Right hindlimb (tissue), 1 donor: ENCODE measurements around the gene KRT15.

Experiments
- DNase-seq: peaks from one replicate; pipeline ENCODE4 v3.0.0-alpha.2; 2018

KRT15 gene

GRCh38 chr17:41518789-41519449, at the start of gene KRT15:
Gene KRT15, minus strand, starts transcription at chr17:41518890. Its CDS starts 63 bp downstream, at chr17:41518827.
- no peak for DNase-seq

- DNase-seq: no peak
Measured at GRCh38 chr17:41567317-41567716, 48.6 kb upstream of the KRT15 start.

- DNase-seq: no peak
Measured at GRCh38 chr17:41565338-41565737, 46.6 kb upstream of the KRT15 start.

DNA sequence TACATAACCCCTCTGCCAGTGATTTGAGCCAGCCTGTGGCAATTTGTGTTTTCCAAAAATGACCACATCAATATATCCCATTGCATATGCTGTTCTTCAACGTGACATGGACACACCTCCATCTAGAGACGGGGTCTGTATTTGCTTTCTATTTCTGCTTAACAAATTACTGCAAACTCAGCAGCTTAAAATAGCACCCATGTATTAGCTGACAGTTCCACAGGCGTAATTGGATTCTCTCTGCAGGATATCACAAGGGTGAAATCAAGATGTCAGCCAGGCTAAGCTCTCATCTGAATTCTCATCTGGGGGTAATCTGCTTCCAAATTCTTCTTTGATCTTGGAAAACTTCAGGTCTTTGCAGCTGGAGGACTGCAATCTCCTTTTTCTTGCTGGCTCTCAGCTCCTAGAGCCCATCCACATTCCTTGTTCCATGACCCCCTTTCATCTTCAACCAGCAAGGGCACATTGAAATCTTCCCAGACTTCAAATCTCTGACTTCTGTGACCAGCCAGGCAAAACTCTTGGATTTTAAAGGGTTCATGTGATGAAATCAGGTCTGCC, 45.0 kb upstream of the KRT15 start:
- DNase-seq: no peak

GRCh38 chr17:41561554-41561953, 42.9 kb upstream of the KRT15 start:
- DNase-seq: no peak

DNA sequence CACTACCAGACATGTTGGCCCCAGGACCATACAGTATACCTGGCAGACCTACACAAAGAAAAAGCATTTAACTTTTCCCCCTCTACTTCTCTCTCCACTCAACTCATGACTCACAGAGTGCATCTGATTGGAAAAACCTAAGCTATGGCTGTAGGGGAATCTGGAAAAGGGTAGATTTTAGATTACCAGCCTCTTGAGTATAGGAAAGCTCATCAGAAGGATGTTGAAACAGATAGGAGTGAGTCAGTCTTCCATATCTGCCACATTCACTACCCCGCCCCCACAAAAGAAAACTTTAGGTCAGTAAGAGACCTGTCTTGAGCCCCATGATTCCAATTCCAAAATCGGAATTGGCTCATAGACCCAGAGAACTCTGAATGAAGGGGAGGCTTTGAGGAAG, 40.9 kb upstream of the KRT15 start:
- no peak for DNase-seq

- DNase-seq: no peak
Measured at GRCh38 chr17:41556931-41557330, 38.2 kb upstream of the KRT15 start.

DNA sequence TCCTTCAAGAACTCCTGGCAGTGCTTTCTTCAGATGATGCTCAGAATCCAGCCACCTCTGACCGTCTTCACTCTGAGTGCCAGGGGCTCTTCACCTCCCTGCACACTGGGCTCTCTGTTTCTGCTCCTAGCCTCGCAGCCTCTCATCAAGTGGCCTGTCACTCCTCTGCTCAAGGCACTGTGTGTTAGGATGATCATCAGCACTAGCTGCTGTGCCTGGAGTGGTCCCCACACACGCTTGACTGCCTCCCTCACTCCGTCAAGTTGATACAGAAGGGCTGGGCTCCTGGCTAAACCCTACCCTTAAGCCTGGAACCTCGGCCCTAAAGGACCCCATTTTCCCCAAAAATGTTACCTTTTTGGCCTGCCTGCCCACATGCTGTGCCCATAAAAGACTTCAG, 37.6 kb upstream of the KRT15 start:
- no peak for DNase-seq

DNA sequence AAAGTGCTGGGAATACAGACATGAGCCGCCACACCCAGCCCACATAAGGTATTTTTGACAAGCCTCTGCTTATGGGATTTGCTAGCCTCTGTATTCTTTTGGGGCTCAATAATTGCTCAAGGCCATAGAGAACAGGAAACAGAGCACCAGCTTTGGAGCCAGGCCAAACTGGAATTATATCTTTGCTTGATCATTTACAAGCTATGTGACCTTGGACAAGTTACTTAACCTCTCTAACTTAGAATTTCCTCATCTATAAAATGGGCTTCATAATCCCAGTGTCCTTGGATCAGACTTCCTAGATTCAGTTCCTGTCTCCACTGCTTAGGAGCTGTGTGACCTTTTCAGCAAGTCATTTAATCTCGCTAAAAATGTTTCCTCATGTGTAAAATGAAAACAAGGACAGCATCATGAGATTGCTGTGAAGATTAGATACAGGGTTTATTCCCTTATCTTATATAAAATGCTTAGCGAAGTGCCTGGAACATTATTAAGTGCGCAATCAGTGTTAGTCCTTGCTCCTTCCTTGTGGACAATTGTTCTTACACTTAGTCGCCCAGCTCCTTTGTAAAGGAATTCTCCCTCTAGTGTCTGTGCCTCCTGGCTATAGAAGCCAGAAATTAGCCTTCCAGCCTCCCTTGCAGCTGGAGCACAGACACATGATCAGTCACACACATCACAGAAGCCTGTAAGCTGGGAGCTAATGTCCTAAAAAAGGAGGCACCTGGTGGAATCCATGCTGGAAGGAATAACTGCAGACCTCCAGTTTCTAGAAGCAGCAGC, 36.6 kb upstream of the KRT15 start:
- DNase-seq: no peak

DNA sequence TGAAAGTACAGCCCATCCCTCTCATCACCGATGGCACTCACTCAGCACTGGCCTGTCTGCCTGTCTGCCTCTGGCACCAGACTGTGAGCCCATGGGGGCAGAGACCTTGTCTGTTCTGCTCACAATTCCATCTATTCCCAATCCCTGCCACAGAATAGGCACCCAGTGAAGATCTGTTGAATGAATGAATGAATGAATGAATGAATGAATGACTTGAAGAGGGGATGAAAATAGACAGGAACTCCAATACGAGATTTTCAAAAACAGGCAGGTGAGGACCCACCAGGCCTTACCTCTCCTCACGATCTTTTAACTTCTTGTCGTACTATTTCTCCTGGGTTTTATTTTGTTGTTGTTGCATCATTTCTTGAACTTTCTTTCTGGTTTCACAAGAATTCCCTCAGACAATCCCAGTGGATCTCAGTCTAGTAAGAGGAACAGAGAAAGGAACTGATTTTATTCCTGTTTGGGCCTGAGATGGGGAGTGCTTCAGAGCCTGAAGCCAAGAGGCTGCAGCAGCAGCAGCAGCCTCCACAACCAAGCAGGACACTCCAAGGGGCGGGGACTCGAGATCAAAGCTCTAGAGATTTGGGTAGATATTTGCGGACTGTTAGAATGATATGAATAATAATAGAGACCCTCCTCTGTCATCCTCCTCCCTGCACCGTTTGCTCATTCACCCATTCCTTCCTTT, 35.4 kb upstream of the KRT15 start:
- no peak for DNase-seq

- no peak for DNase-seq
Measured at GRCh38 chr17:41553176-41553575, 34.5 kb upstream of the KRT15 start.

DNA sequence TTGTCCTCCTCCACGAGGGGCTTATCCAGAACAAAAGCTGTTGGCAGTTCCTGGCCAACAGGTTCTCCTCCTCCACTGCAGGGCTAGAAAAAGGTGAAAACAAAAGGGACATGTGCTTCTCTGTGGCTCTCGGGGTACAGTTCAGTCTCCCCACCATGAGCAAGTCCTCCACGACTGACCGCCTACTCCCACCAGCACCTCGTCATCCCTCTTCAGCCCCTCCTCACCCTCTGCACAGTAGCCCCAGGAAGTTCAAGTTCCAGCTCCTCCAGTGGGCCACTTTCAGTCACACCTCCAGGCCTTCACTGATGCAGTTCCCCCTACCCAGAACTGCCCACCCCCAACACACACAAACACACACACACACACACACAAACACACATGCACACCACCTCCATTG, 33.8 kb upstream of the KRT15 start:
- no peak for DNase-seq

DNA sequence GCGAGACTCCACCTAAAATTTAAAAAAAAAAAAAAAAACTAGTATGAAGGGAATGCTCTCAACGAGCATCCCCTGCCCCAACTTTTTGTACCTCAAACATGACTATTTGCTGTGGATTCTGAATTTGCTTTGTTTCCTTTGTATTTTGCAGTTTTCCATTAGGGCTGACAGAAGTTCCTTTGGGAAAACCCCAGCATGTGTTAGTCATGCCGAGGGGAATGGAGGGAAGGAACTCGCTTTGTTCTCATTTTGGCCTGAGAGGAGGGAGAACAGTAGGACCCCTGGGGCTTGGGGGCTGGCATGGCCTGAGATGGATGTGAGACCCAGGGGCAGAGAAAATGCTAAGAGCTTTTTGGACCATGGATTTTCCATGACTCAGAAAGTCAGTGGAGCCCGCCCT, 32.7 kb upstream of the KRT15 start:
- no peak for DNase-seq

GRCh38 chr17:41549596-41550039, 30.9 kb upstream of the KRT15 start:
- DNase-seq: no peak

GRCh38 chr17:41548844-41549595, 30.3 kb upstream of the KRT15 start:
- DNase-seq: peak; percentile 89

GRCh38 chr17:41547921-41548843, 29.5 kb upstream of the KRT15 start:
- DNase-seq: peak; percentile 63

GRCh38 chr17:41547378-41547841, 28.7 kb upstream of the KRT15 start:
- DNase-seq: no peak

DNA sequence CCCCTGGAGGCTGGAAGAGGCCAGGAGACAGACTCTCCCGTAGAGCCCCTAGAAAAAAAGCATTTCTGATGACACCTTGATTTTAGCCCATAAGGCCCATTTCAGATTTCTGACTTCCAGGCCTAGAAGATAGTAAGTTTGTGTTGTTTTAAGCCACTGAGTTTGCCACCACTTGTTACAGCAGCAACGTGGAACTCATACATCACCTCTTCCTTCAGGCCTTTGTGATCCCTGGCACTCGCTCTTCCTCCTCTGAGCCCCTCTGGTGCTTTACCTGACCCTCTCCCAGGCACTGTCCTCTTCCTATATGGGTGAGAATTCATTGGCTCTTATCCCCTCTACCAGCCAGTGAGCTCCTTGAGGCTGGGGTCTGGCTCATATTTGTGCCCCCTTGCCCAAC, 28.1 kb upstream of the KRT15 start:
- no peak for DNase-seq

GRCh38 chr17:41545829-41546410, 27.2 kb upstream of the KRT15 start:
- DNase-seq: no peak

DNA sequence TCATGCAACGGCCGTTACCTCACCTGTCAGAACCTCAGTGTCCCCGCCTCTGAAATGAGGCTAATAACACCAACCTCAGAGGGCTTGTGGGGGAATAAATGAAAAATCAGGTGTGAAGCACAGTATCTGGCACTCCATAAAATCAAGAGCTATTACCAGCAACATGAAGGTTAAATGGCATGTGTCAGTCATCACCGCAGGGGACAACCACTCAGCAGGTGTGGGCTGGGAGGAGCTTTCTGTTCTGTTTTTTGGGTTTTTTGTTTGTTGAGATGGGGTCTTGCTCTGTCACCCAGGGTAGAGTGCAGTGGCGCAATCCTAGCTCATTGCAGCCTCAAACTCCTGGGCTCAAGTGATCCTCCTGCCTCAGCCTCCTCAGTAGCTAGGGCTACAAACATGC, 26.2 kb upstream of the KRT15 start:
- DNase-seq: no peak

DNA sequence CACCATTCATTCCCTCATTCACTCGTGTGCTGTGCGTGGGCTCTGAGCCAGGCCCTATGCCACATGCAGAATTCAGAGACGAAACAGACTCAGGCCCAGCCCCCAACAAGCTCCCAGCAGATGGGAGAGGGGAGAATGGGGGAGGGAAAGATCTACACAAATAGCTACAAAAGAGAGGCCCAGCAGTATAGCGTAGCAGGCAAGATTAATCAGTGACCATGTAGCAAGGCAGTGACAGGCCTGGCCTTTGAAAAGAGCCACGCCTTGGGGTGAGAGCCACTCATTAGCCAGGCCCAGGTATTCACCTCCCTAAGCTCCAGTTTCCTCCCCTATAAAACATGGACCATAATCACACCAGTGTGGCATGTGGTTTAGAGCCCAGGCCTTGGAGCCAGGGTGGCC, 25.8 kb upstream of the KRT15 start:
- DNase-seq: no peak
